Measurements from ENCODE around the gene ARHGEF9. TPM values are rescaled to one million over a fixed set of nuclear protein-coding genes. Genes with fewer than 3 reads are reported as not detected.

Gene ARHGEF9
- total and polyA plus RNA-seq, 10 of the 15 experiments (the other 5 are each of a cell fraction or from before 2014, with no cell fraction given), result 3.2 to 25.2 (median 14.3) TPM

- TF ChIP-seq MTA3 (IDR thresholded peaks at IDR 0.05; ENCODE audit: borderline replicate concordance, low read length) (no peak; the same call in 1 of the 2 replicates), RAD21 (IDR thresholded peaks at IDR 0.05; ENCODE audit: insufficient read depth, low read depth, low read length) (no peak), RCOR1 (conservative IDR thresholded peaks at IDR 0.05; ENCODE audit: low read depth, low read length) (0 out of 2 replicates have a peak, but pooled peaks have one; percentile 40), ZNF217 (IDR thresholded peaks at IDR 0.05) (no peak), MYB (IDR thresholded peaks at IDR 0.05; ENCODE audit: borderline replicate concordance, low read depth, low read length) (no peak), ZBED1 (IDR thresholded peaks at IDR 0.05; ENCODE audit: borderline replicate concordance) (no peak), STAT1 (conservative IDR thresholded peaks at IDR 0.05) (no peak), CREM (IDR thresholded peaks at IDR 0.05; ENCODE audit: low read depth) (peak; percentile 51; the same call in 1 of the 2 replicates), CHD2 (IDR thresholded peaks at IDR 0.05; ENCODE audit: borderline replicate concordance, low read depth, low read length) (no peak), SUPT20H (IDR thresholded peaks at IDR 0.05; ENCODE audit: borderline replicate concordance, control insufficient read depth, low read depth, low read length) (no peak), PAX5 (IDR thresholded peaks at IDR 0.05; ENCODE audit: borderline replicate concordance, low read depth, low read length) (peak; percentile 41; the same call in 1 of the 2 replicates), ZNF207 (IDR thresholded peaks at IDR 0.05; ENCODE audit: borderline replicate concordance) (no peak), HDGF (IDR thresholded peaks at IDR 0.05) (no peak), EP300 (IDR thresholded peaks at IDR 0.05; ENCODE audit: borderline replicate concordance in 1 of 2, control insufficient read depth in 1 of 2, low read depth in 2 of 2, low read length in 2 of 2) (peak in 1 of 2 experiments; percentile 53; a peak in 1 of 4 replicates), PAX8 (IDR thresholded peaks at IDR 0.05) (no peak), CHD1 (IDR thresholded peaks at IDR 0.05; ENCODE audit: low read depth, low read length) (no peak), NFXL1 (IDR thresholded peaks at IDR 0.05; ENCODE audit: borderline replicate concordance) (no peak), PKNOX1 (IDR thresholded peaks at IDR 0.05) (0 out of 2 replicates have a peak, but pooled peaks have one; percentile 11), MTA2 (IDR thresholded peaks at IDR 0.05; ENCODE audit: low read depth) (no peak), ZNF622 (IDR thresholded peaks at IDR 0.05) (no peak), EZH2 (IDR thresholded peaks at IDR 0.05; ENCODE audit: borderline replicate concordance, control insufficient read depth, low read depth, low read length) (no peak), NFYB (IDR thresholded peaks at IDR 0.05; ENCODE audit: insufficient read depth, low read depth, low read length) (no peak), JUND (IDR thresholded peaks at IDR 0.05; ENCODE audit: low read depth, low read length) (no peak), ELK1 (IDR thresholded peaks at IDR 0.05; ENCODE audit: low read depth, low read length) (no peak), NR2C1 (IDR thresholded peaks at IDR 0.05) (no peak), KLF5 (IDR thresholded peaks at IDR 0.05; ENCODE audit: partially characterized antibody) (no peak), POLR2AphosphoS5 (IDR thresholded peaks at IDR 0.05; ENCODE audit: low read length) (no peak), NR2C2 (IDR thresholded peaks at IDR 0.05; ENCODE audit: borderline replicate concordance, control insufficient read depth, insufficient read length, low read depth) (no peak), GABPA (IDR thresholded peaks at IDR 0.05; ENCODE audit: low read depth) (no peak), RAD51 (IDR thresholded peaks at IDR 0.05) (no peak), CBX3 (IDR thresholded peaks at IDR 0.05; ENCODE audit: borderline replicate concordance, low read depth) (no peak)
These were observed 29.1 kb downstream of the ARHGEF9 start (continued) for GRCh38 chrX:63755892-63756291.
